ENCODE results near the gene NOP53.
"Not testable (repeated sequence)": the region's sequence is repeated elsewhere in the genome, so short reads cannot be mapped to it uniquely, and the experiment has no call there.

- TF ChIP-seq, protein P1, sequence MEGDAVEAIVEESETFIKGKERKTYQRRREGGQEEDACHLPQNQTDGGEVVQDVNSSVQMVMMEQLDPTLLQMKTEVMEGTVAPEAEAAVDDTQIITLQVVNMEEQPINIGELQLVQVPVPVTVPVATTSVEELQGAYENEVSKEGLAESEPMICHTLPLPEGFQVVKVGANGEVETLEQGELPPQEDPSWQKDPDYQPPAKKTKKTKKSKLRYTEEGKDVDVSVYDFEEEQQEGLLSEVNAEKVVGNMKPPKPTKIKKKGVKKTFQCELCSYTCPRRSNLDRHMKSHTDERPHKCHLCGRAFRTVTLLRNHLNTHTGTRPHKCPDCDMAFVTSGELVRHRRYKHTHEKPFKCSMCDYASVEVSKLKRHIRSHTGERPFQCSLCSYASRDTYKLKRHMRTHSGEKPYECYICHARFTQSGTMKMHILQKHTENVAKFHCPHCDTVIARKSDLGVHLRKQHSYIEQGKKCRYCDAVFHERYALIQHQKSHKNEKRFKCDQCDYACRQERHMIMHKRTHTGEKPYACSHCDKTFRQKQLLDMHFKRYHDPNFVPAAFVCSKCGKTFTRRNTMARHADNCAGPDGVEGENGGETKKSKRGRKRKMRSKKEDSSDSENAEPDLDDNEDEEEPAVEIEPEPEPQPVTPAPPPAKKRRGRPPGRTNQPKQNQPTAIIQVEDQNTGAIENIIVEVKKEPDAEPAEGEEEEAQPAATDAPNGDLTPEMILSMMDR (IDR thresholded peaks at IDR 0.05) = not testable (repeated sequence)
- not testable (repeated sequence) for TF ChIP-seq POLR2A (IDR thresholded peaks at IDR 0.05)
These were observed 783 bp downstream of the NOP53 start for GRCh38 chr19:47746129-47746528.

All from right lobe of liver (tissue), 4 donors.